Measurements from ENCODE around the gene NUB1. TPM values are rescaled to one million over a fixed set of nuclear protein-coding genes. Genes with fewer than 3 reads are reported as not detected.

Gene NUB1, protein sequence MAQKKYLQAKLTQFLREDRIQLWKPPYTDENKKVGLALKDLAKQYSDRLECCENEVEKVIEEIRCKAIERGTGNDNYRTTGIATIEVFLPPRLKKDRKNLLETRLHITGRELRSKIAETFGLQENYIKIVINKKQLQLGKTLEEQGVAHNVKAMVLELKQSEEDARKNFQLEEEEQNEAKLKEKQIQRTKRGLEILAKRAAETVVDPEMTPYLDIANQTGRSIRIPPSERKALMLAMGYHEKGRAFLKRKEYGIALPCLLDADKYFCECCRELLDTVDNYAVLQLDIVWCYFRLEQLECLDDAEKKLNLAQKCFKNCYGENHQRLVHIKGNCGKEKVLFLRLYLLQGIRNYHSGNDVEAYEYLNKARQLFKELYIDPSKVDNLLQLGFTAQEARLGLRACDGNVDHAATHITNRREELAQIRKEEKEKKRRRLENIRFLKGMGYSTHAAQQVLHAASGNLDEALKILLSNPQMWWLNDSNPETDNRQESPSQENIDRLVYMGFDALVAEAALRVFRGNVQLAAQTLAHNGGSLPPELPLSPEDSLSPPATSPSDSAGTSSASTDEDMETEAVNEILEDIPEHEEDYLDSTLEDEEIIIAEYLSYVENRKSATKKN
- total RNA-seq: 10 to 100 TPM; 33.0 to 37.9 TPM
- long read RNA-seq, donor 1, partial matches to known transcripts: 3 of 7 reads
- long read RNA-seq, donor 1, other reads (novel, unspliced or antisense): 2 of 7 reads
- long read RNA-seq, donor 2, transcript NUB1-203 (9 exons, 1,703 nt): major isoform, 8 of 29 reads
- long read RNA-seq, donor 2, transcript NUB1-201 (15 exons, 3,180 nt): minor isoform, 6 of 29 reads
- long read RNA-seq, donor 2, partial matches to known transcripts: 8 of 29 reads
- long read RNA-seq, donor 2, other reads (novel, unspliced or antisense): 7 of 29 reads

DNA sequence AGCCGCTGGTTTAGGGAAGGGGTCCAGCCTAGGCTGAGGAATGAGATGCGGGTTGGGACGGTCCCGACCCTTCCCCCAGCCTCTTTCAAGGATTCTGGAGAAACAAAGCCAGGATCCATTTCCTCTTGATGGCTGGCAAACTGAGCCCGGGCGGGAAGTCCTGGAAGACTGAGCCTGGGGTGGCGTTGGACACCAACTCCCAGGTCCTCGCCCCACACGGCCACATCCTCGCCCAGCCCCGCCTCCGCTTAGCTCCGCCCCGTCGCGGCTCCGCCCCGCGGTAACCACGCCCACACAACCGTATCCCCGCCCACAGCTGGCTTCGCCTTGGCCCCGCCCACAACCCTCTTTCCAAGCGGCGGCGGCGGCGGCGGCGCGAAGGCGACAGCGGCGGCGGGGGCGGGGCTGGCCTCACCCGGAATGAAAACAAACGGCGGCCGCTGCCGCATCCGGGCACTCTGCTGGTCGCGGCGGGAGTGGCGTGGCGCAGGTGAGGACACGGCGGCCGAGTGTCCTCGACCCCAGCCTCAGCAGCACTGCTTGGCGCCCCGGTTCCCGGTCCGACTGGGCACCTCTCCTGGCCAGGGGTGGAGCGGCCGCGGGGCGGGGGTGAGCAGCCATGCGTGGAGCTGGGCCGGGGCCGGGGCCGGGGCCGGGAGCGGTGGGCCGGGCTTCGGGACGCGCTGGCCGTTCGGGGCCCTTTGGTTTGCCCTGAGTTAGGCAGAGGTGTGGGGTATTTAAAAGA is at the start of gene NUB1:
Gene NUB1 (plus strand): TSS at position 456 of the 745 bp plus-strand sequence. CDS start 3,538 bp downstream, outside the sequence.
- intact Hi-C loops (cut with DNase I): no loop called here
- peak; percentile 98 for DNase-seq (ENCODE audit: low spot score)

DNA sequence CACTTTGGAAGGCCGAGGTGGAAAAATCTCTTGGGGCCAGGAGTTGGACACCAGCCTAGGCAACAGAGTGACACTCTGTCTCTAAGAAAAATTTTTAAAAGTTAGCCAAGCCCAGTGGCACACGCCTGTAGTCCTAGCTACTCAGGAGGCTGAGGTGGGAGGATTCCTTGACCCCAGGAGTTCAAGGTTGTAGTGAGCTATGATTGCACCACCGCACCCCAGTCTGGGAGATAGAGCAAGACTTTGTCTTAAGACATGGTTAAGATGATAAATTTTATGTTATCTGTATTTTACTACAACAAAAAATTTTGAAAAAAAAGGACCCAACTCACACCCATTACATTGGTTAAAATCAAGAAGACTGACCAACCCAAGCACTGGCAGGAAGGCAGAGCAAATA is 48.8 kb upstream of the NUB1 start:
- intact Hi-C loops (cut with DNase I): no loop called here
- peak; percentile 13 for DNase-seq (ENCODE audit: low spot score)

DNA sequence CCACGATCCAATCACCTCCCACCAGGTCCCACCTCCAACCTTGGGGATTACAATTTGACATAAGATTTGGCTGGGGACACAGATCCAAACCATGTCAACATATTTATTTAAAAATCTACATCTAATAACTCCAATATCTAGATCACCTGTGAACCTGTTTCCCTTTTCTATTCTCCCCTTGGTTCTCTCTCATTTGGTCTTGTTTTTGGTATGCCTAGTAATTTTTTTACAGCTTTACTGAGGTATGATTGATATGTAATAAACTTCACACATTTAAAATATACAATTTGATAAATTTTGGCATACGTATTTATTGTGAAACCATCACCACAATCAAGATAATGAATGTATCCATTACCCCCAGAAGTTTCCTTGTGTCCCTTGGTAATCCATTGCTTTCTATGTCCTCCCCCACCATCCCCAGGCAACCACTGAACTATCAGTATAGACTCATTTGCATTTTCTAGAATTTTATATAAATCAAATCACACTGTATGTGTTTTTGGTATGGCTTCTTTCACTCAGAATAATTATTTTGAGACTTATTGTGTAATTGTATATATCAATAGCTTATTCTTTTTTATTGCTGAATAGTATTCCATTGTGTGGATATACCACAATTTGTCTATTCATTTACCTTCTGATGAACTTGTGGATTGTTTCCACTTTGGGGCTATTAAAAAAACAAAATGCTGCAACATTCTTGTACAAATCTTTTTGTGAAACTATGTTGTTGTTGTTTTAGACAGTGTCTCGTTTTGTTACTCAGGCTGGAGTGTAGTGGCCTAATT is 45.2 kb upstream of the NUB1 start:
- DNase-seq (ENCODE audit: low spot score): no peak
- intact Hi-C loops (cut with DNase I): no loop called here

DNA sequence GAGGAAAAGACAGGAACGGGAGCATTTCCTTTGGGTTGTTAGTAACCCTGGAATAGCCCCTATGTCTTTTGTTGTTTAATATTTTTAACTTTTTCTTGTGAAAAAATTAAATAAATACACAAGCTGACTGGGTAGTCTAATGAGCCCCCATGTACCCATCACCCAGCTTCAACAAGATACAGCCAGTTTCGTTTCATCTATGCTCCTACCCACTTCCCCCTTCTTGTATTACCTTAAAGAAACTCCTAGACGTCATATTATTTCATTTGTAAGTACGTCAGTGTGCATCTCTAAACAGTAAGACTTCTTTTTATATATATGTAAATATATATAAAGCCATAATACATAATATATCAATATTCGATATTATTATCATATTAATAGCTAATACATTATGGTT is 42.8 kb upstream of the NUB1 start:
- no peak for DNase-seq (ENCODE audit: low spot score)
- intact Hi-C loops (cut with DNase I): no loop called here

DNA sequence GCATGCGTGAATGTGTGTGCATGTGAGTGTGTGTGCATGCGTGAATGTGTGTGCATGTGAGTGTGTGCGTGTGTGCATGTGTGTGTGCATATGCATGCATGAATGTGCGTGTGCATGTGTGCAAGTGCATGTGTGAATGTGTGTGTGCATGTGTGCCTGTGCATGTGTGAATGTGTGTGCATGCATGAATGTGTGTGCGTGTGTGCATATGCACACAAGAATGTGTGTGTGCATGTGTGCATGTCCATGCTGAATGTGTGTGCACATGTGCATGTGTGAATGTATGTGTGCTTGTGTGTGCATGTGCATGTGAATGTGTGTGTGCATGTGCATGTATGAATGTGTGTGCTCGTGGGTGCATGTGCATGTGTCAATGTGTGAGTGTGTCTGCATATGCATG is 42.1 kb upstream of the NUB1 start:
- intact Hi-C loops (cut with DNase I): no loop called here
- DNase-seq (ENCODE audit: low spot score): no peak

DNA sequence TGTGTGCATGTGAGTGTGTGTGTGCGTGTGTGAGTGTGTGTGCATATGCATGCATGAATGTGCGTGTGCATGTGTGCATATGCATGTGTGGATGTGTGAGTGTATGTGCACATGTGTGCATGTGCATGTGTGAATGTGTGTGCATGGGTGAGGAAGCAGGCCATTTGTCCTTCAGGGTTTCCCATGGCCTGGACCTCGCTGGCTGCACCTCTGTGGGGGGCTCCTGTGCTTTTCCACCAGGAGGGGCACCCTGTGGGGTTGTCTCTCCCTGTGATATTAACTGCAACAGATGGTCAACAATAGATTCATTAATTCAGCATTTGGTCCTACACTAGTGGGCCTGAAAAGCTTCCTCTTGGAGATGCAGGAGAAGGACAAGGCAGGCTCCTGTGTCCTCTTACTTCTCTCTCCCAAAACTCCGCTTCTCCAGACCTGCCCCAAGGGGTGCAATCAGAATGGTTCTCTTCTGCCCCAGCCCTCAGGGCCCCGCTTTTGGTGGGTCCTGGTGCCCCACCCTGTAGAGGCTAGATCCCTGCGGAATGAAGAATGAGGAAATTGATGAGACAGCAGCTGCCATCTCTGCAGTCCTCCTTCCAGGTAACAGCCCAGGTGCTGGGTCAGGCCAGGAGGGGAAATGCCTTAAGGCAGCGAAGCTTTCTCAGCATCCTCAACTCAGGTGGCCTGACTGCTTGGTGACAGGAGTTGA is 41.5 kb upstream of the NUB1 start:
- intact Hi-C loops (cut with DNase I): loop anchor here (5.0 to 10.0 kb wide), 3 partner anchors 55 to 178 kb away; partner anchors contain the start of gene SMARCD3 (in 1 of the 2)
- DNase-seq (ENCODE audit: low spot score): peak; percentile 67

DNA sequence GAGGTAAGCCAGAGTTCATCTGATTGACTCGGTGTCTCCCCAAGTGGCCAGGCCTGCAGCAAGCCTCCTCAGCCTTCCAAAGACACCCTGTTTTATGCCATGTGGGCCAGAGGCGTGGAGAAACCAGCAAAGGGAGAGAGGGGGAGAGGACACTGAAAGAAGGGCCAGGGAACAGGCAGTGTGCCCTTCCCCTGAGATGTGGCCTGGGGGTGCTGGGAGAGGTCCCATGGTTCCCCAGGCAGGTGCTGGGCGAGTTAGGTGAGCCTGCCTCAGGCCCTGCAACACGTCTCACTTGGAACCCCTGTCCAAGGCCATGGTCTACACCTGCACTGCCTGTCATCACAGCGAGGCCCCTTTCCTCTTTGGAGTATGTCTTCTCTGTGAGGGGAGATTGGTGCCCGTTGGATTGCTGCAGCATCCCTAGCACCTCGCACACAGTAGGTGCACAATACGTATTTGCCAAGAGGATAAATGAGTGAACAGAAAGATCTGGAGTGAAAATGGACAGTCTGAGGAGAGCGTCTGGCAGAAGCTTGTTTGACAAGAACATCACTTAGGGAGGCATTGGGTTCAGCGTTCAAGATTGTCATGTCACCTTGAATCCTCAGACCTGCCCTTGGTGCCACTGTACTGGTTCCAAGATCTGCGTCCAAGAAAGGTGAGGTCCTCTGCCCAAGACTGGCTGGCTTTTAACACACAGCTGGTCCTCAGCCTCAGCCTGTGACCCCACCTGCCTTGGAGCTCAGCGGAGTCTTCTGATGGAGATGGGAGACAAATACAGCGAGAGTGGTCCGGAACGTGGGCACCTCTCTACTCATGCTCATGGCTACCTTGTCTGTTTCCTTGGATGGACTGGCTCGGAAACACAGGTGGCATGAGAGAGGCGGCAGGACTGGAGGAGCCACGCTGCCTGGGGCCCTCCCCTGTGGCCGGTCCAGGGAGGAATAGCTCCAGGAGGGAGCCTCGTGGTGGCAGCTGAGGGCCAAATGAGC is 39.8 kb upstream of the NUB1 start:
- intact Hi-C loops (cut with DNase I): loop anchor here (5.0 to 10.0 kb wide), 3 partner anchors 57 to 179 kb away; partner anchors contain the start of gene SMARCD3 (in 1 of the 2)
- DNase-seq (ENCODE audit: low spot score): peak; percentile 48

DNA sequence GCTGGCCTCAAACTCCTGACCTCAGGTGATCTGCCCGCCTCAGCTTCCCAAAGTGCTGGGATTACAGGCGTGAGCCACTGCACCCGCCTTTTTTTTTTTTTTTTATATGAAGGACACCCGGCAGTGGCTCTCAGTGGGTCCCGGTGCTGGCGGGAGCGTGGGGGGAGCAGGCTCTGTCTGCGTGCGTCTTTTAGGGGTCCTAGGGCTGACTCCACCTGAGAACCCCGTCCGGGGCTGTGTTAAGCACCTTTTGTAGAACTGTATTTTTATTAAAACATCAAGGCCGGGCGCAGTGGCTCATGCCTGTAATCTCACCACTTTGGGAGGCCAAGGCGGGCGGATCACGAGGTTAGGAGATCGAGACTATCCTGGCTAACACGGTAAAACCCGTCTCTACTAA is 37.4 kb upstream of the NUB1 start:
- DNase-seq (ENCODE audit: low spot score): peak; percentile 76
- intact Hi-C loops (cut with DNase I): loop anchor here (5.0 to 10.0 kb wide), 3 partner anchors 59 to 182 kb away; partner anchors contain the start of gene SMARCD3 (in 1 of the 2)

DNA sequence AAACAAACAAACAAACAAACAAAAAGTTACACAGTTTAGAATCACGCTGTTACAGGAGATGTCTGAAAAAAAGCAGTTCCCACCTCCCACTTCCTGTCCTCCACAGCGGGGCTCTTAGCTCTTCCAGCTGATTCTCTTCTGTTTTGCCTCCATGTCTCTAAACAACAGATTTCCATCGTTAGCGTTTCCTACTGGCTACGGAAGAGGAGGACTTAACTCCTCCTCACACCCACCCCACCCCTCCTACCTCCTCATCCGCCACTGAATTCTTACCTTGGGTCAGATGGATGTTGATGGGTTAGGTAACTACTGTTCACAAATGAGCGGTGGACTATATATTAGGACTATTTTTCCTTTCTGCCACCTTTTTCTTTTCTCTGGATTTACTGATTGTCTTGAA is 36.8 kb upstream of the NUB1 start:
- intact Hi-C loops (cut with DNase I): loop anchor here (5.0 to 10.0 kb wide), 3 partner anchors 60 to 183 kb away; partner anchors contain the start of gene SMARCD3 (in 1 of the 2)
- DNase-seq (ENCODE audit: low spot score): peak; percentile 1

DNA sequence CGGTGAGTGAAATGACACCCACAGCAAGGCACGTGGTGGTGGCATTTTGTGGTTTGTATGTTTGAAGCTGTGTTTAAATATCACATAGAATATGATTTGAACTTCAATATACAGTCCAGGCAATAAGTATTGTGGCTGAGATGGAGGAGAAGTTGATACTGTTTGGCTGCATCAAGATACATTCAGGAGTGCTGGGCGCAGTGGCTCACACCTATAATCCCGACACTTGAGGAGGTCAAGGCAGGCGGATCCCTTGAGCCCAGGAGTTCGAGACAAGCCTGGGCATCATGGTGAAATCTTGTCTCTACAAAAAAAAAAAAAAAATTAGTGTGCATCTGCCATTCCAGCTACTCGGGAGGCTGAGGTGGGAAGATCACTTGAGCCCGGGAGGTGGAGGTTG is 35.2 kb upstream of the NUB1 start:
- peak; percentile 42 for DNase-seq (ENCODE audit: low spot score)
- intact Hi-C loops (cut with DNase I): loop anchor here in 1 of 2 donors (10.0 kb wide), 1 partner anchor 62 kb away; the partner anchor contains the start of gene SMARCD3

DNA sequence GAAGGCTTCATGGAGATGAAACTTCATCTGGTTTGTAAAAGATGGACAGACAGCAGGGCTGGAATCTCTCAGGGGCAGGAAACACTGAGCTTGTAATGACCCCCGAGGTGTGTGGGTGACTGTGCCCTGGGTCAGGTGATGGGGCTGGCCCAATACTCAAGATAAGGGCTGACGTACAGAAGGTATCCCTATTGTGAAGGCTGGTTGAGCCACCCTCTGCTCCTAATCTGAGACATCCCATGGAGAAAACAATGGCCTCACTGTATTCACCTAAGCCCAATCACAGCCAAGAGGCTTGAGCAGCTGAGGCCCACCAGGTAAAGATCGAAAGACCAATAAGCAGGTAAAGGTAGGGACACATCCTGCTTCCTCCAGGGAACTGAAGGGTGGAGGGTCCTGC is 34.8 kb upstream of the NUB1 start:
- DNase-seq (ENCODE audit: low spot score): no peak
- intact Hi-C loops (cut with DNase I): loop anchor here in 1 of 2 donors (10.0 kb wide), 1 partner anchor 62 kb away; the partner anchor contains the start of gene SMARCD3

DNA sequence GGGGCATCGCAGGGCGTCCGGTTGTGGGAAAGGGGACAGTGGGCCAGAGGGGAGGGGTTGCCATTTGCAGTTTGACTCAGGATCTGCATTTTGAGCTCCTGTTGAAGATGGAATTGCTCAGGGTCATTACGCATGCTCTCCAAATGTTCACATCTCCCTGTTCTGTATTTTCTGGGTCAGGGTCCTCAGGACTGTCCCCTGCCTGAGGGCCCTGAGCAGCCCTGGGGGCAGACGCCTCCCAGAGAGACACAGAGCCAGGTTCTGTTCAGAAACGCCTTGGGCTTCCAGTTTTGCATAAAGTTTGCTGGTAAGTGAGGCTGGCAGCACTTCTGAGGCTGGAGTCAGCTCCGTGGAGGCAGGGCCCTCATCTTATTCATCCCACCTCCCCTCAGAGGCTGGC is 34.1 kb upstream of the NUB1 start:
- intact Hi-C loops (cut with DNase I): loop anchor here in 1 of 2 donors (10.0 kb wide), 1 partner anchor 63 kb away; the partner anchor contains the start of gene SMARCD3

DNA sequence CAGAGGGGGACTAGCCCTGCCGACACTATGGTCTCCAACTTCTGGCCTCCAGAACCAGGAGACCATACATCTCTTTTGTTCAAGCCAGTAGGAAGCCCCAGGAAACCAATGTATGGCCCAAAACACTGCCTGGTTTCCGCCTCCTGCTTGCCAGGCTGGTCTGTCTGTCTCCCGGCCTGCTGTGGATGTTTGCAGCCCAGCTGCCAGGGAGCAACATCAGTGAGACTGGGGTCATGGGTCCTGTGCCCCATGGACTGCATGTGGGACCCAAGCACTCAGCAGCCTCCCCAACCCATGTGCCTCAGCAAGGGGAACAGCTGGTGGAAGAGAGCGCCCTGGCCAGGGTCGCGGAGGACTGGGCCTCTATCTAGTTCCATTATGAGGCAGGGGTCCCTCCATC is 33.4 kb upstream of the NUB1 start:
- peak; percentile 38 for DNase-seq (ENCODE audit: low spot score)
- intact Hi-C loops (cut with DNase I): loop anchor here in 1 of 2 donors (10.0 kb wide), 1 partner anchor 63 kb away; the partner anchor contains the start of gene SMARCD3

More for the DNA sequence above, 34.1 kb upstream of the NUB1 start:
- DNase-seq (ENCODE audit: low spot score): peak; percentile 50

DNA sequence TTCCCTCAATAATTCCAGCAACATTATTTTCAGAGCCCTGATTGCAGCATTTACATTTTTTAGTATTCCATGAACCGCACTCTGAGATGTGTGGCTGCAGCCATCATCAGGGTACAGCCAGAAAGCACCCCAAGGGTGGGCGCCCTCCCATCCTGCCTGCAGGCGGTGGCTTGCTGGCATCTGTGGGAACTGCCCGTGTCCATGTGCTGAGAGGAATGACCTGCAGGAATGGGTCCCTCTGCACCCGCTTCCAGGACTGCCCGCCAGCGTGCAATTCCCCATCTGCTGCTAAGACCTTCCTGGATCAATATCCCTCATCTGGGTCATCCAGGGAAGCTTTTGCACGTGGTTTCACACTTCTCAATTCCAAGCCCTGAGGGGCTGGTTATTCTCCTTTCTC is 32.8 kb upstream of the NUB1 start:
- intact Hi-C loops (cut with DNase I): loop anchor here in 1 of 2 donors (10.0 kb wide), 1 partner anchor 64 kb away; the partner anchor contains the start of gene SMARCD3
- peak; percentile 43 for DNase-seq (ENCODE audit: low spot score)

DNA sequence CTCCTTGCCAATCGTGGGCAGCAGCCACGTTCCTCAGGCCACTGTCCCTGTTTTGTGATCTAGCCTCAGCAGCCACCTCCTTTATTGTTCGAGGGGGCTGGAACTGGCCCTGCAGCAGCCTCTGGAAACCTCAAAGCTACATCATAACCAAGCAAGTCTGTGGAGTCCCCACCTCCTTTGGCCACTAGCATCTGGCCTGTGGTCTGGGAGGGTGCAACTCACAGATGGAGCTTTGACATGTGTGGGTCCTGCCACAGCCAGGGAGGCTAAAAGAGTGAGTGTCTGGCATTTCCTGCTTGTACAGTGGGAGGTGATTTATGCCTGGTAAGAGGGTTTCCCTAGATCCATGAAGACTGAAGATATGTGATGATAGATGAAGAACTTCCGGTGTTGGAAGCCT is 32.3 kb upstream of the NUB1 start:
- peak; percentile 37 for DNase-seq (ENCODE audit: low spot score)
- intact Hi-C loops (cut with DNase I): loop anchor here in 1 of 2 donors (10.0 kb wide), 1 partner anchor 65 kb away; the partner anchor contains the start of gene SMARCD3

DNA sequence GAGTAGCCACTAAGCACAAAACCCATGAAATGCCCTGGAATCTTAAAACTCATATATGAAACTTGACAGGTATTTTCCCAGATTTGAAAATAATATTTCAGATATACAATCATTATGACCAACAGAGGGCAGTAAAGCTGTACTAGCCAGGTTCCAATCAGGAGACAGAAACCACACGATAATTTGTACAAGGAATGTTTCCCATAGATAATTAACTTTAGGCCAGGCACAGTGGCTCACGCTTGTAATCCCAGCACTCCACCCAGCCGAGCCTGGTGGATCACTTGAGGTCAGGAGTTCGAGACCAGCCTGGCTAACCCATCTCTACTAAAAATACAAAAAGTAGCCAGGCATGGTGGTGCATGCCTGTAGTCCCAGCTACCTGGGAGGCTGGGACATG is 31.0 kb upstream of the NUB1 start:
- peak; percentile 17 for DNase-seq (ENCODE audit: low spot score)
- intact Hi-C loops (cut with DNase I): no loop called here

All from posterior vena cava (tissue), 2 donors.